Measurements from ENCODE around the gene POLD3.
"Not testable (repeated sequence)": the region's sequence is repeated elsewhere in the genome, so short reads cannot be mapped to it uniquely, and the experiment has no call there.

POLD3 gene

GRCh38 chr11:74583024-74583624 is 9.3 kb upstream of the POLD3 start:
- no peak for DNase-seq

- DNase-seq = not testable (repeated sequence)
These were observed 1.9 kb upstream of the POLD3 start for GRCh38 chr11:74590492-74590891.

- DNase-seq = no peak
These were observed 330 bp upstream of the POLD3 start for GRCh38 chr11:74592063-74592440.

- no peak for DNase-seq
These were observed 1.1 kb downstream of the POLD3 start for GRCh38 chr11:74593463-74593862.

GRCh38 chr11:74602637-74603556 is 10.5 kb downstream of the POLD3 start:
- no peak for DNase-seq

GRCh38 chr11:74603845-74604244 is 11.5 kb downstream of the POLD3 start:
- DNase-seq = no peak

- no peak for DNase-seq
These were observed 11.9 kb downstream of the POLD3 start for GRCh38 chr11:74604311-74604710.

- DNase-seq = no peak
These were observed 13.0 kb downstream of the POLD3 start for GRCh38 chr11:74605403-74605802.

- no peak for DNase-seq
These were observed 16.0 kb downstream of the POLD3 start for GRCh38 chr11:74608431-74608830.

- DNase-seq = no peak
These were observed 19.0 kb downstream of the POLD3 start for GRCh38 chr11:74611369-74611861.

- no peak for DNase-seq
These were observed 20.5 kb downstream of the POLD3 start for GRCh38 chr11:74612877-74613276.

- DNase-seq = no peak
These were observed 22.9 kb downstream of the POLD3 start for GRCh38 chr11:74615311-74615710.

- no peak for DNase-seq
These were observed 23.6 kb downstream of the POLD3 start for GRCh38 chr11:74615988-74616387.

GRCh38 chr11:74620531-74620930 is 28.1 kb downstream of the POLD3 start:
- DNase-seq = no peak

- no peak for DNase-seq
These were observed 33.7 kb downstream of the POLD3 start for GRCh38 chr11:74626130-74626529.

- DNase-seq = no peak
These were observed 34.2 kb downstream of the POLD3 start for GRCh38 chr11:74626604-74627003.

- no peak for DNase-seq
These were observed 35.0 kb downstream of the POLD3 start for GRCh38 chr11:74627381-74627780.

GRCh38 chr11:74630043-74630442 is 37.7 kb downstream of the POLD3 start:
- DNase-seq = no peak

- no peak for DNase-seq
These were observed 41.3 kb downstream of the POLD3 start for GRCh38 chr11:74633406-74634393.

GRCh38 chr11:74634537-74634936 is 42.2 kb downstream of the POLD3 start:
- DNase-seq = no peak

- no peak for DNase-seq
These were observed 44.3 kb downstream of the POLD3 start for GRCh38 chr11:74636630-74637184.

- DNase-seq = no peak
These were observed 45.3 kb downstream of the POLD3 start for GRCh38 chr11:74637700-74638099.

GRCh38 chr11:74638869-74639268 is 46.5 kb downstream of the POLD3 start:
- no peak for DNase-seq
